K562 (cell line): ENCODE data around the gene ZBTB20. TPM values are rescaled to one million over a fixed set of nuclear protein-coding genes. Genes with fewer than 3 reads are reported as not detected.

Experiments
- ATAC-seq: fragments of 200-7000 bp; cut with Tn5 transposase; 3 replicates; pipeline ENCODE4 v1.9.1; 2020; ENCODE audit warnings: moderate library complexity
- BruUV-seq: library from RNA; stranded (reverse); fragments of 400-500 nt; replicated peaks from 2 replicates; lab custom pipeline; 2021; lab: Mats Ljungman, UMichigan
- CTCF ChIA-PET: fragments of 300-600 bp; formaldehyde crosslinking; extraction: SDS; loops from one replicate; lab custom pipeline; 2021; ENCODE audit warnings: low intra/inter-chr PET ratio; lab: Yijun Ruan, JAX
- POLR2A ChIA-PET: fragments of 300-600, 350-650 bp; sonication (Branson Sonifier 250); formaldehyde crosslinking; extraction: SDS; loops from one replicate; lab custom pipeline; 2021; ENCODE audit warnings: antibody characterized with exemption, inconsistent platforms; lab: Yijun Ruan, JAX
- DNase-seq, 4 experiments: peaks; one replicate each; pipeline versions ENCODE4 v3.0.0 to v3.0.0-alpha.2; 2011 to 2018; ENCODE audit warnings: low spot score in 3 of 4, mixed read lengths in 3 of 4; ENCODE audit errors: extremely low read depth in 1 of 4
- FAIRE-seq: peaks from 2 replicates; lab custom pipeline; 2011; peaks lifted over from hg19 to GRCh38; lab: Jason Lieb, UNC
- H2AFZ ChIP-seq: 2 replicates; pipeline ENCODE4 v1.6.0; 2011; ENCODE audit warnings: low read depth, low read length, control low read depth, inconsistent platforms
- H3K27ac ChIP-seq: fragments of 200-600 bp; 3 replicates; pipeline ENCODE4 v1.8.0; 2011; ENCODE audit warnings: low read depth, mild to moderate bottlenecking, control low read depth, inconsistent platforms, low read length, moderate library complexity, mixed read lengths; ENCODE audit errors: extremely low read depth
- H3K27me3 ChIP-seq, 2 experiments: fragments of 300-600 bp in 1 of 2; 2 replicates in 1 of 2; 3 replicates in 1 of 2; pipeline versions ENCODE4 v1.6.0 to v1.8.0; 2011; ENCODE audit warnings: inconsistent platforms in 2 of 2, low read length in 2 of 2, mild to moderate bottlenecking in 1 of 2, mixed read lengths in 1 of 2, moderate library complexity in 1 of 2; ENCODE audit not compliant: control insufficient read depth in 2 of 2, insufficient read depth in 2 of 2
- H3K36me3 ChIP-seq: fragments of 300-600 bp; 3 replicates; pipeline ENCODE4 v1.8.0; 2011; ENCODE audit warnings: mild to moderate bottlenecking, low read length, inconsistent platforms; ENCODE audit not compliant: control insufficient read depth, insufficient read depth
- H3K4me1 ChIP-seq, 2 experiments: fragments of 200-600 bp in 1 of 2; replicated peaks in 1 of 2; 2 replicates in 1 of 2; 3 replicates in 1 of 2; pipeline versions ENCODE4 v1.5.1 to v1.8.0; 2011; ENCODE audit warnings: inconsistent platforms in 2 of 2, low read length in 2 of 2, mild to moderate bottlenecking in 1 of 2, mixed read lengths in 1 of 2, moderate library complexity in 1 of 2; ENCODE audit not compliant: control insufficient read depth in 2 of 2, insufficient read depth in 2 of 2
- H3K4me2 ChIP-seq: 2 replicates; pipeline ENCODE4 v1.6.1; 2011; ENCODE audit warnings: low read length, control low read depth, inconsistent platforms, mixed read lengths; ENCODE audit not compliant: insufficient read depth
- H3K4me3 ChIP-seq: fragments of 200-600 bp; sonication (generic), shearing (Covaris generic); 2 replicates; pipeline ENCODE4 v1.5.1; 2016; ENCODE audit warnings: control low read depth, inconsistent platforms
- H3K79me2 ChIP-seq: fragments of 200-600 bp; 3 replicates; pipeline ENCODE4 v1.8.0; 2011; ENCODE audit warnings: low read length, inconsistent platforms; ENCODE audit not compliant: control insufficient read depth, insufficient read depth
- H3K9ac ChIP-seq, 2 experiments: 2 replicates each; pipeline versions ENCODE4 v1.6.0 to v1.6.1; 2011; ENCODE audit warnings: low read depth in 2 of 2, low read length in 2 of 2, control low read depth in 1 of 2, inconsistent platforms in 1 of 2, mild to moderate bottlenecking in 1 of 2, mixed read lengths in 1 of 2; ENCODE audit not compliant: insufficient read depth in 1 of 2
- H3K9me1 ChIP-seq: one replicate; pipeline ENCODE4 v1.6.0; 2011; ENCODE audit warnings: inconsistent platforms, mild to moderate bottlenecking, low read length, moderate library complexity; ENCODE audit not compliant: control insufficient read depth, insufficient read depth
- H3K9me3 ChIP-seq: replicated peaks from 2 replicates; pipeline ENCODE4 v1.5.1; 2011; ENCODE audit warnings: low read depth, low read length, inconsistent platforms; ENCODE audit not compliant: control insufficient read depth, insufficient read depth
- H4K20me1 ChIP-seq: replicated peaks from 2 replicates; pipeline ENCODE4 v1.6.1; 2011; ENCODE audit warnings: low read length, inconsistent platforms, mixed read lengths; ENCODE audit not compliant: control insufficient read depth, insufficient read depth
- CBFA2T3 ChIP-seq: fragments of 450-650 bp; IDR thresholded peaks from 2 replicates; pipeline ENCODE4 v1.6.1; 2017
- CREB1 ChIP-seq, 2 experiments: sonication (generic) in 1 of 2; formaldehyde crosslinking in 1 of 2; IDR thresholded peaks; 2 replicates each; pipeline versions ENCODE4 v1.6.1 to v1.8.0; 2012 to 2022; ENCODE audit warnings: inconsistent platforms in 1 of 2, mild to moderate bottlenecking in 1 of 2, missing genetic modification reagents in 1 of 2, moderate library complexity in 1 of 2
- HMG20A ChIP-seq: fragments of 450-650 bp; formaldehyde crosslinking; conservative IDR thresholded peaks from 2 replicates; pipeline ENCODE4 v1.4.0; 2020; ENCODE audit warnings: mild to moderate bottlenecking, mixed read lengths
- PTTG1 ChIP-seq: fragments of 450-650 bp; IDR thresholded peaks from 2 replicates; pipeline ENCODE4 v1.6.1; 2016; ENCODE audit warnings: low read depth, mild to moderate bottlenecking, missing genetic modification characterization, missing compliant biosample characterization
- YY1 ChIP-seq, 3 experiments: IDR thresholded peaks; 2 replicates each; pipeline ENCODE4 v1.6.1; 2011; ENCODE audit warnings: low read length in 2 of 3, mild to moderate bottlenecking in 2 of 3, moderate library complexity in 2 of 3, borderline replicate concordance in 1 of 3, control low read depth in 1 of 3, low read depth in 1 of 3; ENCODE audit not compliant: insufficient read depth in 3 of 3, insufficient replicate concordance in 2 of 3, control insufficient read depth in 1 of 3, insufficient read length in 1 of 3; ENCODE audit errors: extremely low read depth in 1 of 3
- ZKSCAN8 ChIP-seq: fragments of 200-800 bp; sonication (Bioruptor generic); IDR thresholded peaks from 2 replicates; pipeline ENCODE4 v1.6.1; 2016; ENCODE audit warnings: missing genetic modification characterization, missing compliant biosample characterization
- ZNF76 ChIP-seq: fragments of 250-450 bp; sonication (Bioruptor Pico); IDR thresholded peaks from 2 replicates; pipeline ENCODE4 v1.4.0; 2020; ENCODE audit warnings: mild to moderate bottlenecking, moderate library complexity, borderline replicate concordance
- ZNF764 ChIP-seq: fragments of 250-450 bp; sonication (Bioruptor Pico); IDR thresholded peaks from 2 replicates; pipeline ENCODE4 v1.4.0; 2020; ENCODE audit warnings: low read depth, mild to moderate bottlenecking, moderate library complexity
- ZNF785 ChIP-seq: fragments of 250-450 bp; sonication (Bioruptor Pico); IDR thresholded peaks from 2 replicates; pipeline ENCODE4 v1.4.0; 2020; ENCODE audit warnings: mild to moderate bottlenecking
- WGBS: fragments of 100-300 bp; shearing (Covaris generic); methylation state at CpG from one replicate; pipeline ENCODE4 v1.1.6; 2016; ENCODE audit warnings: low coverage, mixed read lengths; ENCODE audit not compliant: insufficient coverage; ENCODE audit errors: missing lambda C conversion rate; 5-methylcytosine and 5-hydroxymethylcytosine counted together
- in situ Hi-C: fragments of 300-500 bp; cut with MboI; formaldehyde crosslinking; loops from 4 replicates; pipeline ENCODE4 v1.15.0; 2018; ENCODE audit warnings: inconsistent platforms, mixed read lengths
- intact Hi-C: fragments of 100-400 bp; cut with micrococcal nuclease; formaldehyde crosslinking; loops from 2 replicates; pipeline ENCODE4 v1.14.2; 2022
- polyA plus RNA-seq, 8 experiments: library from polyadenylated mRNA; depleted of rRNA in 4 of 8; stranded (reverse) in 5 of 8; unstranded in 3 of 8; fragments of >200 nt; fragmentation: Nextera tagmentation in 2 of 8; fragmentation: Illumina TruSeq in 1 of 8; extraction: Ambion mirVana in 2 of 8; extraction: Trizol in 1 of 8; gene quantifications; 2 replicates each; pipeline versions ENCODE4 v1.2.1 to v1.2.3, GENCODE V29; 2011 to 2014; ENCODE audit warnings: inconsistent platforms in 1 of 8, missing spikeins in 1 of 8
- total RNA-seq, 7 experiments: library from RNA; depleted of rRNA in 6 of 7; stranded (reverse); fragments of >200 nt in 6 of 7; fragmentation: Illumina TruSeq in 2 of 7; extraction: Trizol in 2 of 7; gene quantifications; 2 replicates each; pipeline versions ENCODE4 v1.2.1 to v1.2.3, GENCODE V29; 2011 to 2021; ENCODE audit warnings: low replicate concordance in 1 of 7
- TF ChIP-seq, protein P1 (sequence below): fragments of 450-650 bp; formaldehyde crosslinking; IDR thresholded peaks from 2 replicates; pipeline ENCODE4 v1.4.0; 2022; ENCODE audit warnings: missing genetic modification characterization

Gene ZBTB20
- total and polyA plus RNA-seq, 9 of the 15 experiments (the other 6 are each of a cell fraction or from before 2014, with no cell fraction given) = 0.17 to 1.7 (median 0.45) TPM

DNA sequence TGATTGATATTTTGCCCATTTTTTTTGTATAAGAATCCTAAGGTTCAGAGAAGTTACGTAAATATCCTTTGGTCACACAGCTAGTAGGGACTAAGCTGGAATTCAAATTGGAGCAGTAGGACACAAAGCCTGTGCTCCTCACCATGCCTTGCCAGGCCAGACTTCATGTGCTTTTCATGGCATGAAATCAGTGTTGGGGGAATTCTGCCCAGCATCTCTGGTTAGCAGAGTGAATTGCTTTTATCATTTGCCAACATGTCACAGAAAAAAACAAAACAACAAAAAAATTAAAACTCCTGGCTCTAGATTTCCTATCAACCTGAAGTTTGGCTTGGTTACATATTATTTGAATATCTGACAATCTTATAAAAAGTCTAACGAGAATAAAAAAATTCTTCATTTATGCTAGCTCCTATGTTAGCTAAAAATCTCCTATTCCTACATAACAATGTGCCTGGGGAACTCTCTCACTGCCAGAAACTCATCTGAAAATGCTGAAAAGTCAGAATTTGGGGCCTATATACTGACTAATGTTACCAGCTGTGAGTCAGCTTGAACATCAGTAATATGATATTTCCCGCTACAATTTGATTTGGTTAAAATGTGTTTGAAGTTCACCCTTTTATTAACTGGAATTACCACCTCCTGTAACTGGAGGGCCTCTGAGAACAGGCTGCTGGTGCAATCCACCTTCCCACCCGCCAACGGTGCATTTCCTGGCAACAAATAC is 711.5 kb downstream of the ZBTB20 start:
- Histone ChIP-seq H3K79me2 (no peaks in the 10 kb centered on the region), H3K9me1 (no peaks in the 10 kb centered on the region), H4K20me1 (no peaks in the 10 kb centered on the region), H3K9me3 (no peaks in the 10 kb centered on the region), H2AFZ (no peak overlapping the region), H3K4me1 (no peaks in the 10 kb centered on the region), H3K4me3 (no peak overlapping the region)
- in situ Hi-C loops = no loop called here
- no peak for DNase-seq
- ChIA-PET CTCF (no interaction called here), POLR2A (interaction anchor here (0.7 kb wide), 1 partner anchor 1654 kb away, joined by 3 read pairs; no protein-coding TSS in a partner anchor)
- ATAC-seq = no peak
- WGBS = 0% methylated on average over 5 of the region's 5 CpGs
- BruUV-seq = no TSS peak
- no peak for TF ChIP-seq ZNF785 (CRISPR knock-in tag)
- TF ChIP-seq CREB1 (IDR thresholded peaks at IDR 0.05) = no peak
- no peak for TF ChIP-seq CREB1 (CRISPR knock-in tag; IDR thresholded peaks at IDR 0.05)
- no peak for TF ChIP-seq CBFA2T3
- TF ChIP-seq, all 486 proteins: peak for 0
- no peak for FAIRE-seq
- Histone ChIP-seq H3K36me3 (no peaks in the 10 kb centered on the region), H3K27ac (no peak overlapping the region), H3K27me3 (no peaks in the 10 kb centered on the region), H3K9ac (no peak overlapping the region), H3K4me2 (no peak overlapping the region)
- intact Hi-C loops = no loop called here

DNA sequence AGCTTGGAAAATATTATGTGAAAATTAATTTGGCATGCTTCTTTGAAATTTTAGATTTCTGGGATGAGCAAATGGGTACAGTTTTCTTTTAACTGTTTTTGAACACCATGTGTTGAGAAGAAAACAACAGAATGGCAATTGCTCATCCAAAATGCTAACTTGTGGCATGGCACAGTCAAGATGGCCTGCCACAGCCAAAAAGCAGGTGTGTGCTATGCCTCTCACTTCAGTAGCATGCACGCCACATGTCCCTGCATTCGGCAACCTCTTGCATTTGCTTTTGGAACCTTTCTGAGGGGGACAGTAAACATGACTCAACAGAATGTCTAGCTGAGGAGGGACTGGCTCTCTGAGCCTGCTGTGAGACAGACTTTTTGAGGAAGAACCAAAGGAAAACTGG is 714.8 kb downstream of the ZBTB20 start:
- FAIRE-seq = no peak
- no TSS peak for BruUV-seq

More for the DNA sequence above, 714.8 kb downstream of the ZBTB20 start:
- POLR2A ChIA-PET = interaction anchor here (0.6 kb wide), 1 partner anchor 1065 kb away, joined by 4 read pairs; no protein-coding TSS in a partner anchor
- H2AFZ ChIP-seq = no peak overlapping the region
- in situ Hi-C loops (no loop called here), intact Hi-C loops (no loop called here)
- no peak overlapping the region for H3K9ac ChIP-seq
- no peaks in the 10 kb centered on the region for H4K20me1 ChIP-seq
- no peak for DNase-seq
- CTCF ChIA-PET = no interaction called here
- H3K4me3 ChIP-seq = no peak overlapping the region
- no peak overlapping the region for H3K4me2 ChIP-seq
- H3K36me3 ChIP-seq = no peaks in the 10 kb centered on the region
- H3K9me1 ChIP-seq = no peaks in the 10 kb centered on the region
- no peaks in the 10 kb centered on the region for H3K9me3 ChIP-seq
- H3K4me1 ChIP-seq = no peaks in the 10 kb centered on the region
- ATAC-seq = no peak
- no peak for TF ChIP-seq PTTG1 (tag)
- no peak for TF ChIP-seq ZNF764 (CRISPR knock-in tag)
- no peak for TF ChIP-seq ZKSCAN8 (CRISPR knock-in tag)
- no peak for TF ChIP-seq HMG20A
- TF ChIP-seq, protein P1, sequence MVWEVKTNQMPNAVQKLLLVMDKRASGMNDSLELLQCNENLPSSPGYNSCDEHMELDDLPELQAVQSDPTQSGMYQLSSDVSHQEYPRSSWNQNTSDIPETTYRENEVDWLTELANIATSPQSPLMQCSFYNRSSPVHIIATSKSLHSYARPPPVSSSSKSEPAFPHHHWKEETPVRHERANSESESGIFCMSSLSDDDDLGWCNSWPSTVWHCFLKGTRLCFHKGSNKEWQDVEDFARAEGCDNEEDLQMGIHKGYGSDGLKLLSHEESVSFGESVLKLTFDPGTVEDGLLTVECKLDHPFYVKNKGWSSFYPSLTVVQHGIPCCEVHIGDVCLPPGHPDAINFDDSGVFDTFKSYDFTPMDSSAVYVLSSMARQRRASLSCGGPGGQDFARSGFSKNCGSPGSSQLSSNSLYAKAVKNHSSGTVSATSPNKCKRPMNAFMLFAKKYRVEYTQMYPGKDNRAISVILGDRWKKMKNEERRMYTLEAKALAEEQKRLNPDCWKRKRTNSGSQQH (CRISPR knock-in tag) = no peak
- TF ChIP-seq ZNF76 = no peak
- TF ChIP-seq YY1 (IDR thresholded peaks at IDR 0.05; ENCODE audit: borderline replicate concordance in 1 of 3, control insufficient read depth in 1 of 3, extremely low read depth in 1 of 3, insufficient read depth in 3 of 3, insufficient read length in 1 of 3, insufficient replicate concordance in 2 of 3, low read depth in 1 of 3, low read length in 2 of 3) = no peak
- TF ChIP-seq, all 486 proteins: peak for 0
- 0% methylated on average over 2 of the region's 2 CpGs for WGBS
- Histone ChIP-seq H3K27me3 (no peaks in the 10 kb centered on the region), H3K27ac (no peak overlapping the region), H3K79me2 (no peaks in the 10 kb centered on the region)
